Astrocyte of the cerebellum (primary cell): ENCODE results near the gene PBX3.
"Not testable (repeated sequence)": the region's sequence is repeated elsewhere in the genome, so short reads cannot be mapped to it uniquely, and the experiment has no call there.

ENCODE experiments used
- DNase-seq: peaks from one replicate; pipeline ENCODE4 v3.0.0-alpha.2; 2011; ENCODE audit warnings: low read depth
- H3K4me3 ChIP-seq: 2 replicates; pipeline ENCODE4 v1.5.1; 2011; ENCODE audit warnings: mild to moderate bottlenecking, low read depth, low read length, moderate library complexity
- in situ Hi-C: cut with HindIII; loops from 2 replicates; pipeline ENCODE4 v1.10.0; 2017; ENCODE audit warnings: low sequenced_read_pairs
- TF ChIP-seq, protein P1 (sequence below): IDR thresholded peaks from 2 replicates; pipeline ENCODE4 v1.5.1; 2012; ENCODE audit warnings: low read length, low read depth, moderate library complexity, mild to moderate bottlenecking; ENCODE audit errors: missing control alignments

PBX3 gene

DNA sequence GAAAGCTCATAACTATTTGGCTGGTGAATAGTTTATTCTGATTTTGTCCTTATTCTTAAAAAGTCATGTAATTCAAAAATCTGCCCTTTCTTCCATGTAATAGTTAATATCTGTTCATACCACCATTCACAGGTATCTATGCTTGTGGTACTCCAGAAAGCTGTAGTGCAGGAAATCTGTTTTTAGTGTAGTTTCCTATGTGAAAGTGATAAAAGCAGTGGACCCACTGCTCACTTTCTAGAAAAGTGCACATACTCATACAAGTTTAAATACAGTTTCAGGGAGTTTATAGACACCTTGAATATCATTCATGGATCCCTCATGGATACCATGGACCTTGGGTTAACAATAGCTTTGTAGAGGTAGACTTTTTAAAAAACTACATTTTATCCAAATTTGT lies 20.2 kb downstream of the PBX3 start:
- DNase-seq, result no peak
- TF ChIP-seq, protein P1, sequence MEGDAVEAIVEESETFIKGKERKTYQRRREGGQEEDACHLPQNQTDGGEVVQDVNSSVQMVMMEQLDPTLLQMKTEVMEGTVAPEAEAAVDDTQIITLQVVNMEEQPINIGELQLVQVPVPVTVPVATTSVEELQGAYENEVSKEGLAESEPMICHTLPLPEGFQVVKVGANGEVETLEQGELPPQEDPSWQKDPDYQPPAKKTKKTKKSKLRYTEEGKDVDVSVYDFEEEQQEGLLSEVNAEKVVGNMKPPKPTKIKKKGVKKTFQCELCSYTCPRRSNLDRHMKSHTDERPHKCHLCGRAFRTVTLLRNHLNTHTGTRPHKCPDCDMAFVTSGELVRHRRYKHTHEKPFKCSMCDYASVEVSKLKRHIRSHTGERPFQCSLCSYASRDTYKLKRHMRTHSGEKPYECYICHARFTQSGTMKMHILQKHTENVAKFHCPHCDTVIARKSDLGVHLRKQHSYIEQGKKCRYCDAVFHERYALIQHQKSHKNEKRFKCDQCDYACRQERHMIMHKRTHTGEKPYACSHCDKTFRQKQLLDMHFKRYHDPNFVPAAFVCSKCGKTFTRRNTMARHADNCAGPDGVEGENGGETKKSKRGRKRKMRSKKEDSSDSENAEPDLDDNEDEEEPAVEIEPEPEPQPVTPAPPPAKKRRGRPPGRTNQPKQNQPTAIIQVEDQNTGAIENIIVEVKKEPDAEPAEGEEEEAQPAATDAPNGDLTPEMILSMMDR, result no peak
- in situ Hi-C loops, result no loop called here
- no peak overlapping the region for H3K4me3 ChIP-seq

DNA sequence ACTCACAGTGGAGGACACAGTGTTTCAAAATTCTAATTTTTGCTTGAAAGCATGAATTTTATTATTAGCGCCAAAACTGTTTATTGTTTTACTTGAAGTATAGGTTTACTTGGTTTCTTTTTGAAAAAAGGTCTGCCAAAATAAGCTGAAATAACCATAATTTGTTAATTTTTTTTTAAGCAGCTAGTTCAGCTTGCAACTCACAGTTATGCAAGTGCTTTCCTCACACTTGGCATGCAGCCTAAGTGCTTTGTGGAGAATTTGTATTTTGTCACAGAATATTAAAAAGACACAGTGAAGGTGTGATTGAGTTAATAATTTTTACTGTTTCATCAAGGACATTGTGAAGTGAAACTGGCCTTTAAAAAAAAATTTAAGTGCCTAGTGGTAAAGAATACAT lies 21.6 kb downstream of the PBX3 start:
- TF ChIP-seq, protein P1, result no peak
- DNase-seq, result no peak
- no peak overlapping the region for H3K4me3 ChIP-seq
- in situ Hi-C loops, result no loop called here

DNA sequence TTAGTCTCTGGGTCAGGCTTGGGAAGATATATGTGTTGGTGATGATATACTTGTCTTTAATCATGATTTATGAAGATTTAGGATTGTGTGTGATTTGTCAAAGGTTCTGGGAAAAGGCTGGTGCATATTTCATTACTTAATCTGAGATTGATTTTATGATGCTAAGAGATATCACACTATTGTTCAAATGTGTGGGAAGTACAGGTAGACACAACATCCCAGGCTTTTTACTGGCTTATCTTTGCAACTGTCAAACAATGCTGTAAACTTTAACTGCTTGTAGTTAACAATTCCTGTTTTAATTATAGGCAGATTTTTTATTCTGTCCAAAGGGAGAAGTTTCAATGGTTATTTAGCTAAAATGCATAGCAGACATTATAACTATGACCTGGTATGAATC lies 23.9 kb downstream of the PBX3 start:
- DNase-seq, result no peak
- H3K4me3 ChIP-seq, result no peak overlapping the region
- TF ChIP-seq, protein P1, result no peak
- in situ Hi-C loops, result no loop called here

DNA sequence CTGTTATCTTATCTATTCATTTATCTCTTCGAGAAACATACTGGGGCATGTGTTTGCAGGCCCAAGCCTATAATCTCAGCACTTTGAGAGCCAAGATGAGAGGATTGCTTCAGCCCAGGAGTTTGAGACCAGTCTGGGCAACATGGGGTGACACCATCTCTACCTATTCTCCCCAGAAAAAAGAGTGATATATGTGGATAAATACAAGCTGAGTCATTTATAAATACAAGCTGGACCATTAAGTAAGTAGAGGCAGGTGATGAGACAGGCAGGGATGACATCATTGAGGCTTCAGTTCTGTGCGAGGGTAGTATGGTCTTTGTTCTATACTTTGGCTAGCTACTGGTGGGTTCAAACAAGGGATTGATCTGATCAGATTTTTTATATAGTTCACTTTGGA lies 25.6 kb downstream of the PBX3 start:
- DNase-seq, result no peak
- no peak overlapping the region for H3K4me3 ChIP-seq
- TF ChIP-seq, protein P1, result no peak
- in situ Hi-C loops, result no loop called here

DNA sequence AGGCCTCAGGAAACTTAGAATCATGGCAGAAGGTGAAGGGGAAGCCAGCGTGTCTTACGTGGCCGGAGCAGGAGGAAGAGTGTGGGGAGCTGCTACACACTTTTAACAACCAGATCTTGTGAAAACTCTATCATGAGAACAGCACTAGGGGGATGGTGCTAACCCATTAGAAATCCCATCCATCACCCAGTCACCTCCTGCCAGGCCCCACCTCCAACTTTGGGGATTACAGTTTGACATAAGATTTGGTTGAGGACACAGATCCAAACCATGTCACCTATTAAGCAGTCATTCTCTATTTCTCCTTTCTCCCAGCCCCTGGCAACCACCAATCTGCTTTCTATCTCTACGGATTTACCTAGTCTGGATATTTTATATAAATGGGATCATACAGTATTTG lies 26.9 kb downstream of the PBX3 start:
- TF ChIP-seq, protein P1, result no peak
- in situ Hi-C loops, result no loop called here

GRCh38 chr9:125776789-125777188 lies 29.6 kb downstream of the PBX3 start:
- in situ Hi-C loops, DNase-seq, H3K4me3 ChIP-seq: not testable (repeated sequence)

More for the DNA sequence above, 26.9 kb downstream of the PBX3 start:
- H3K4me3 ChIP-seq, result no peak overlapping the region
- no peak for DNase-seq

DNA sequence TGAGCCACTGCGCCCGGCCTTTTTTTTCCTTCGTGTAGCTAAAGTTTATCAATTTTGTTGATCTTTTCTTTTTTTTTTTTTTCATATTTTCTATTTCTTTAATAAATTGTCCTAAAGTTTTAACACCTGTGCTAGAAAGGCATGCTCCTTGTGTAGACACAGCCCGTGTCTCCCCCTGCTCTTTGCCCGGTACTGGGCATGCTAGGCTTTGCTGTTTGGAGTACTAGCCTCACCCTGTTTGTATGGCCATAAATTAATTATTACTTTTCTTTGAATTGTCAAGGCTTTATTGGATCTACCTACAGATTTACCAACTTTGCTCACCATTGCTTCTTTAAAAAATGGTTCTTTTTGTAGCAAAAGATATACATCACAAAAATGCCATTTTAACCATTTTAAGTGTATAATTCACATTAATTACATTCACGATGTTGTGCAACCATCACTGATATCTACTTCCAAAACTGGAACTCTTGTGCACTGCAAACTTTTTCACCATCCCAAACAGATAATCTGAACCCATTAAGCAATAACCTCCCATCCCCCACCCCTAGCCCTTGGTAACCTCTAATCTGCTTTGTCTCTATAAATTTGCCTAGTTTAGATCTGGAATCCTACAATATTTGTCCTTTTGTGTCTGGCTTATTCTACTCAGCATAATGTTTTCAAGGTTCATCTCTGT lies 31.5 kb downstream of the PBX3 start:
- in situ Hi-C loops, H3K4me3 ChIP-seq, DNase-seq: not testable (repeated sequence)

DNA sequence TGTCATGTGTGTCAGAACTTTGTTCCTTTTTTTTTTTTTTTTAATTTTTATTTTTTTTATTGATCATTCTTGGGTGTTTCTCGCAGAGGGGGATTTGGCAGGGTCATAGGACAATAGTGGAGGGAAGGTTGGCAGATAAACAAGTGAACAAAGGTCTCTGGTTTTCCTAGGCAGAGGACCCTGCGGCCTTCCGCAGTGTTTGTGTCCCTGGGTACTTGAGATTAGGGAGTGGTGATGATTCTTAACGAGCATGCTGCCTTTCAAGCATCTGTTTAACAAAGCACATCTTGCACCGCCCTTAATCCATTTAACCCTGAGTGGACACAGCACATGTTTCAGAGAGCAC lies 32.0 kb downstream of the PBX3 start:
- H3K4me3 ChIP-seq, in situ Hi-C loops, DNase-seq: not testable (repeated sequence)
